A549 (cell line): ENCODE measurements around the gene ARPC2. TPM values are rescaled to one million over a fixed set of nuclear protein-coding genes. Genes with fewer than 3 reads are reported as not detected.
A peak's percentile ranks its signal among the peaks of the same experiment; 100 is the strongest.

Source experiments
- ATAC-seq, 2 experiments: fragments of 200-7000 bp in 1 of 2; fragments of >200 bp in 1 of 2; cut with Nextera tagmentation in 1 of 2; cut with Tn5 transposase in 1 of 2; 3 replicates each; pipeline versions ENCODE4 v1.8.0 to v1.9.1; 2018 to 2020; ENCODE audit warnings: mild to moderate bottlenecking in 1 of 2, moderate library complexity in 1 of 2
- CTCF ChIA-PET: fragments of 300-600 bp; sonication (Branson Sonifier 250); formaldehyde crosslinking; extraction: SDS; loops from one replicate; lab custom pipeline; 2021; ENCODE audit warnings: antibody characterized with exemption, inconsistent platforms; lab: Yijun Ruan, JAX
- POLR2A ChIA-PET: fragments of 350-600 bp; formaldehyde crosslinking; extraction: SDS; loops from one replicate; lab custom pipeline; 2021; ENCODE audit warnings: antibody characterized with exemption, inconsistent platforms; lab: Yijun Ruan, JAX
- DNase-seq, 2 experiments: peaks; one replicate each; pipeline versions ENCODE4 v3.0.0 to v3.0.0-alpha.2; 2011 to 2016; ENCODE audit warnings: low read depth in 1 of 2, low spot score in 1 of 2
- FAIRE-seq: peaks from 2 replicates; lab custom pipeline; 2011; peaks lifted over from hg19 to GRCh38; lab: Jason Lieb, UNC
- H3K27ac ChIP-seq, 2 experiments: fragments of >200 bp; sonication (Bioruptor Twin); formaldehyde crosslinking; 3 replicates each; pipeline ENCODE4 v1.5.1; 2016 to 2017
- H3K4me1 ChIP-seq: fragments of >200 bp; sonication (Bioruptor Twin); formaldehyde crosslinking; 3 replicates; pipeline ENCODE4 v1.6.1; 2016
- H3K4me2 ChIP-seq: fragments of >200 bp; sonication (Bioruptor Twin); formaldehyde crosslinking; 3 replicates; pipeline ENCODE4 v1.6.1; 2016
- H3K4me3 ChIP-seq: fragments of >200 bp; sonication (Bioruptor Twin); formaldehyde crosslinking; 3 replicates; pipeline ENCODE4 v1.5.1; 2016
- H3K9me3 ChIP-seq: fragments of >200 bp; sonication (Bioruptor Twin); formaldehyde crosslinking; 3 replicates; pipeline ENCODE4 v1.6.1; 2016
- CHD4 ChIP-seq: fragments of 200-600 bp; sonication (generic); IDR thresholded peaks from 2 replicates; pipeline ENCODE4 v1.6.1; 2016; ENCODE audit warnings: antibody characterized with exemption, mild to moderate bottlenecking, borderline replicate concordance
- EHF ChIP-seq: fragments of 250-450 bp; sonication (Bioruptor Pico); IDR thresholded peaks from 2 replicates; pipeline ENCODE4 v1.5.0; 2020; ENCODE audit warnings: mild to moderate bottlenecking
- EP300 ChIP-seq, 2 experiments: fragments of >200 bp; sonication (Bioruptor Twin); formaldehyde crosslinking; IDR thresholded peaks; 2 replicates in 1 of 2; 3 replicates in 1 of 2; pipeline ENCODE4 v1.6.1; 2016 to 2017
- FOSB ChIP-seq: fragments of 250-450 bp; sonication (Bioruptor Pico); IDR thresholded peaks from 2 replicates; pipeline ENCODE4 v1.5.0; 2020; ENCODE audit warnings: mild to moderate bottlenecking, moderate library complexity
- HOXA7 ChIP-seq: fragments of 250-450 bp; sonication (Bioruptor Pico); IDR thresholded peaks from 2 replicates; pipeline ENCODE4 v1.5.0; 2020; ENCODE audit warnings: mild to moderate bottlenecking, moderate library complexity
- HOXB5 ChIP-seq: fragments of 250-450 bp; sonication (Bioruptor Pico); IDR thresholded peaks from 2 replicates; pipeline ENCODE4 v1.5.0; 2020; ENCODE audit warnings: mild to moderate bottlenecking, moderate library complexity
- JUN ChIP-seq, 2 experiments: fragments of >200 bp; sonication (Bioruptor Twin); formaldehyde crosslinking; IDR thresholded peaks; 2 replicates in 1 of 2; 3 replicates in 1 of 2; pipeline ENCODE4 v1.6.1; 2016 to 2017
- JUNB ChIP-seq: fragments of >200 bp; sonication (Bioruptor Twin); formaldehyde crosslinking; IDR thresholded peaks from 2 replicates; pipeline ENCODE4 v1.6.1; 2016
- MAZ ChIP-seq: fragments of 150-350 bp; IDR thresholded peaks from 2 replicates; pipeline ENCODE4 v1.6.1; 2014; ENCODE audit warnings: antibody characterized with exemption, low read depth, low read length, borderline replicate concordance
- MYC ChIP-seq: IDR thresholded peaks from 2 replicates; pipeline ENCODE4 v1.6.1; 2012; ENCODE audit warnings: mild to moderate bottlenecking, inconsistent platforms, low read length, improper control_type of control experiment, borderline replicate concordance
- NFE2L2 ChIP-seq: fragments of 150-350 bp; conservative IDR thresholded peaks from 2 replicates; pipeline ENCODE4 v1.6.1; 2014; ENCODE audit warnings: low read length
- NR3C1 ChIP-seq: fragments of >200 bp; sonication (Bioruptor Twin); formaldehyde crosslinking; IDR thresholded peaks from 3 replicates; pipeline ENCODE4 v1.6.1; 2017
- POLR2A ChIP-seq: IDR thresholded peaks from 2 replicates; pipeline ENCODE4 v1.6.1; 2012; ENCODE audit warnings: mild to moderate bottlenecking, low read length
- POLR2AphosphoS2 ChIP-seq: conservative IDR thresholded peaks from 2 replicates; pipeline ENCODE4 v1.6.1; 2012; ENCODE audit warnings: low read length, improper control_type of control experiment, inconsistent platforms
- RAD21 ChIP-seq, 2 experiments: fragments of >200 bp in 1 of 2; sonication (Bioruptor Twin) in 1 of 2; formaldehyde crosslinking in 1 of 2; IDR thresholded peaks in 1 of 2; conservative IDR thresholded peaks in 1 of 2; 2 replicates in 1 of 2; 3 replicates in 1 of 2; pipeline ENCODE4 v1.6.1; 2012 to 2018; ENCODE audit warnings: inconsistent platforms in 1 of 2
- RFX5 ChIP-seq: fragments of 450-650 bp; IDR thresholded peaks from 2 replicates; pipeline ENCODE4 v1.7.1; 2014; ENCODE audit warnings: antibody characterized with exemption, mild to moderate bottlenecking, moderate library complexity
- SMC3 ChIP-seq: fragments of >200 bp; sonication (Bioruptor Twin); formaldehyde crosslinking; IDR thresholded peaks from 3 replicates; pipeline ENCODE4 v1.6.1; 2018; ENCODE audit warnings: inconsistent platforms
- TFCP2L1 ChIP-seq: fragments of 250-450 bp; sonication (Bioruptor Pico); IDR thresholded peaks from 2 replicates; pipeline ENCODE4 v1.5.0; 2021; ENCODE audit warnings: mild to moderate bottlenecking
- ZC3H11A ChIP-seq: fragments of 450-650 bp; IDR thresholded peaks from 2 replicates; pipeline ENCODE4 v1.6.1; 2014; ENCODE audit warnings: antibody characterized with exemption, mild to moderate bottlenecking
- WGBS: methylation state at CpG from one replicate; pipeline ENCODE4 v1.1.6; 2017; ENCODE audit errors: missing lambda C conversion rate; 5-methylcytosine and 5-hydroxymethylcytosine counted together
- polyA plus RNA-seq, 4 experiments: library from polyadenylated mRNA; depleted of rRNA in 3 of 4; stranded (reverse); fragments of >200 nt; fragmentation: RNase III in 1 of 4; extraction: RNeasy Plus Mini Kit Qiagen cat#74134 plus additional on column Dnase treatment in 1 of 4; gene quantifications; 2 replicates in 3 of 4; 3 replicates in 1 of 4; pipeline ENCODE4 v1.2.3, GENCODE V29; 2011 to 2017
- TF ChIP-seq, protein P1 (sequence below): fragments of >200 bp; sonication (Bioruptor Twin); formaldehyde crosslinking; IDR thresholded peaks from 3 replicates; pipeline ENCODE4 v1.6.1; 2016
- TF ChIP-seq, protein P2 (sequence below): fragments of 250-450 bp; sonication (Bioruptor Pico); IDR thresholded peaks from 2 replicates; pipeline ENCODE4 v1.5.0; 2020; ENCODE audit warnings: low read depth, mild to moderate bottlenecking, moderate library complexity
- TF ChIP-seq, protein P3 (sequence below): IDR thresholded peaks from 2 replicates; pipeline ENCODE4 v1.6.1; 2012; ENCODE audit warnings: low read depth, borderline replicate concordance
- TF ChIP-seq, protein P4 (sequence below): fragments of 150-350 bp; IDR thresholded peaks from 2 replicates; pipeline ENCODE4 v1.6.1; 2014; ENCODE audit warnings: low read depth, mild to moderate bottlenecking, low read length
- TF ChIP-seq, protein P5 (sequence below): fragments of 200-600 bp; sonication (generic); IDR thresholded peaks from 2 replicates; pipeline ENCODE4 v1.6.1; 2016; ENCODE audit warnings: antibody characterized with exemption, mild to moderate bottlenecking, moderate library complexity
- TF ChIP-seq, protein P6 (sequence below): IDR thresholded peaks from 2 replicates; pipeline ENCODE4 v1.6.1; 2012
- TF ChIP-seq, protein P7 (sequence below): fragments of 450-650 bp; IDR thresholded peaks from 2 replicates; pipeline ENCODE4 v1.6.1; 2014; ENCODE audit warnings: antibody characterized with exemption

Gene ARPC2
- polyA plus RNA-seq, 2 of the 4 experiments (the other 2 are of a cell fraction) = 263 to 374 TPM

DNA sequence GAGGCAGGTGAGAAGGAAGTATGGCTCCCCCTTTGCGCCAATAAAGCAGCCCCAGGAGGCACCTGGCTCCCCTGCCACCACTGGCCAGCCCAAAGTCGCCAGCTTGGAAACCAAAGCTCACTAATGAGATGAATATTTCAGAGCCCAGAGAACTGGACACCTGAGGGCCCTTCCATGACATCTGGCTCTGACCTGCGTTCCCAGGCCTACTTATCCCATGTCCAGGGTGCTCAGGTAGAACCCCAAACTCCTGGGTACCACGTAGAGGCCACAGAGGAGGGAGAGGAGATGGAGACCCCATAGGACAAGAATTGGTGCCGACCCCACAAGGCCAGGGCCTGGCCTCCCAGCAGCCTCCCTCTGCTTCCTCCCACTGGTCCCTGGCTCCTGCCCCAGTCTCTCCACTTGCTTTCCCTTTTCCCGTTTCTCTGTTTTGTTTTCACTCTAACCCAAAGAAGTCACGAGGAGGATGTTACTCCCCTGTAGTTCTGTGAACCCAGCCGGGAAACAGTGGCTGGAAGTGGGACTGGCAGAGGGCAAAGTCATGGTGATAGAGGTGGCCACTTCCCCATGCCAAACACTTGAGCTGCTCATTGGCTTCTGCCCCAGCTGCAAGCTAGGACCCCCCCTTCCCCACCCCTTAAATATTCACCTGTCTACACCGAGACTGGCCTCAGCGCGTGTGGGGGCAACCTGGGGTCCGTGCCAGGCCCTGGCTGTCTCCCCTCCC lies 74.5 kb downstream of the ARPC2 start:
- DNase-seq = no peak
- peak overlapping the region; percentile 98 for H3K4me2 ChIP-seq
- 36% methylated on average over 11 of the region's 12 CpGs for WGBS
- H3K4me3 ChIP-seq = peak overlapping the region; percentile 91
- H3K4me1 ChIP-seq = peaks cover 46% of the 10 kb centered on the region
- H3K27ac ChIP-seq = peak overlapping the region; percentile 92 to 97
- ChIA-PET CTCF (interaction anchor here (0.6 to 4.2 kb wide), 14 partner anchors 8 to 978 kb away, joined by 3 to 40 read pairs (median 8); partner anchors contain the start of genes AAMP, CATIP, PNKD and RNF25), POLR2A (no interaction called here)
- H3K9me3 ChIP-seq = no peaks in the 10 kb centered on the region
- ATAC-seq = peak; percentile 5 to 16; a peak in 5 of 6 replicates
- TF ChIP-seq, protein P1, sequence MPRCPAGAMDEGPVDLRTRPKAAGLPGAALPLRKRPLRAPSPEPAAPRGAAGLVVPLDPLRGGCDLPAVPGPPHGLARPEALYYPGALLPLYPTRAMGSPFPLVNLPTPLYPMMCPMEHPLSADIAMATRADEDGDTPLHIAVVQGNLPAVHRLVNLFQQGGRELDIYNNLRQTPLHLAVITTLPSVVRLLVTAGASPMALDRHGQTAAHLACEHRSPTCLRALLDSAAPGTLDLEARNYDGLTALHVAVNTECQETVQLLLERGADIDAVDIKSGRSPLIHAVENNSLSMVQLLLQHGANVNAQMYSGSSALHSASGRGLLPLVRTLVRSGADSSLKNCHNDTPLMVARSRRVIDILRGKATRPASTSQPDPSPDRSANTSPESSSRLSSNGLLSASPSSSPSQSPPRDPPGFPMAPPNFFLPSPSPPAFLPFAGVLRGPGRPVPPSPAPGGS = no peak
- TF ChIP-seq CHD4 (no peak), SMC3 (no peak), RFX5 (no peak), ZC3H11A (no peak)
- FAIRE-seq = no peak

DNA sequence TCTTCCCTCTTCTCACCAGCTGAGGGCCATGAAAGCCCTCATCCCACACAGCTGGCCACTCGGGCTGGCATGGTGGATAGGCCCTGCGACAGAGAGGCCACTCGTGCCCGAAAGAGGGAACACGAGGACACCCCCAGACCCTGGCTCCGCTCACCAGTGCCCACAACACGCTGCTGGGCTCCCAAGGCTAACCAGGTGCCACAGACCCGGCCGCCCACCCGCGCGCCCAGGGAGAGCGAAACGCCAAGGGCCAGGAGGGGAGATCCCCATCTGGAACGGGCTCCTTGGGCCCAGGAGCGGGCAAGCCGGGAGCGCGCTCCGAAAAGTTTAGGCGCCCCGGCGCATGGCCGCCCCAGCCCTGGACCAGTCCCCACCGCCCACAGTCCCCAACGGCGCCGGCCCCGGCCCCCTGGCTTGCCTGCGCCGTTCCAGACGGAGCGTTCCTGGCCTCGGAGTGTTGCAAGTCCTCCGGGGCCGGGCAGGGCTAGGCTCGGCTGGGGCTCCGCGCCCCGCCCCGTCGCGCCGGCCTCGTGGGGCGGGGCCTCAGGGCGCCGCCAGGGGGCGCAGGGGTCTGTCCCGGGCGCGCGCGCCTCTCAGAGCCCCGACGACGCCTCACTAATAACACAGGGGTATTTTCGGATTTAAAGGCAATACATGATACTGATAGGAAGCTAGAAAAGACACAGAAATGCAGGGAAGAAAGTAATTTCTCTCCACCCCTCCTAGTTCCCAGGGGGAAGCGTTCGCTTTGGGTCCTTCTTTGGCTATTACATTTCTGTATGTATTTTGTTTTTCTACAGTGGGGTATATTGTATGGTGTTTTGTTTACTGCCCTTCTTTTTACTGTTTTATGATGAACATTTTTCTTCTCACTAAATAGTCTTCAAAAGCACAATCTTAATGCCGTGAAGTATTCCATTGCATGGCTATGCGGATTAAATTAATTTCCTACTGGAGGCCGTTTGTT lies 75.3 kb downstream of the ARPC2 start, which contains the start of gene TMBIM1:
TMBIM1 (minus strand) TSS at position 456 of the 967 bp plus-strand sequence. CDS start 10,362 bp downstream, outside the sequence.
- peak within 1 kb of the TSS; percentile 91 for H3K4me3 ChIP-seq
- no peaks in the 10 kb centered on the region for H3K9me3 ChIP-seq
- H3K4me1 ChIP-seq = peaks cover 38% of the 10 kb centered on the region
- DNase-seq (peak; percentile 69 to 84), ATAC-seq (peak; percentile 93 to 95), FAIRE-seq (no peak)
- WGBS = 17% methylated on average over 17 of the region's 63 CpGs
- ChIA-PET CTCF (interaction anchor here (0.6 to 4.2 kb wide), 26 partner anchors 10 to 977 kb away, joined by 3 to 40 read pairs (median 4); partner anchors contain the start of genes AAMP, CATIP and PNKD), POLR2A (no interaction called here)
- peak within 1 kb of the TSS; percentile 98 for H3K4me2 ChIP-seq
- peak within 1 kb of the TSS; percentile 92 to 97 for H3K27ac ChIP-seq
- TF ChIP-seq, protein P2, sequence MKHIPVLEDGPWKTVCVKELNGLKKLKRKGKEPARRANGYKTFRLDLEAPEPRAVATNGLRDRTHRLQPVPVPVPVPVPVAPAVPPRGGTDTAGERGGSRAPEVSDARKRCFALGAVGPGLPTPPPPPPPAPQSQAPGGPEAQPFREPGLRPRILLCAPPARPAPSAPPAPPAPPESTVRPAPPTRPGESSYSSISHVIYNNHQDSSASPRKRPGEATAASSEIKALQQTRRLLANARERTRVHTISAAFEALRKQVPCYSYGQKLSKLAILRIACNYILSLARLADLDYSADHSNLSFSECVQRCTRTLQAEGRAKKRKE = no peak
- TF ChIP-seq, protein P3, sequence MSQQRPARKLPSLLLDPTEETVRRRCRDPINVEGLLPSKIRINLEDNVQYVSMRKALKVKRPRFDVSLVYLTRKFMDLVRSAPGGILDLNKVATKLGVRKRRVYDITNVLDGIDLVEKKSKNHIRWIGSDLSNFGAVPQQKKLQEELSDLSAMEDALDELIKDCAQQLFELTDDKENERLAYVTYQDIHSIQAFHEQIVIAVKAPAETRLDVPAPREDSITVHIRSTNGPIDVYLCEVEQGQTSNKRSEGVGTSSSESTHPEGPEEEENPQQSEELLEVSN = no peak; the same call in 1 of the 2 replicates
- TF ChIP-seq, protein P4, sequence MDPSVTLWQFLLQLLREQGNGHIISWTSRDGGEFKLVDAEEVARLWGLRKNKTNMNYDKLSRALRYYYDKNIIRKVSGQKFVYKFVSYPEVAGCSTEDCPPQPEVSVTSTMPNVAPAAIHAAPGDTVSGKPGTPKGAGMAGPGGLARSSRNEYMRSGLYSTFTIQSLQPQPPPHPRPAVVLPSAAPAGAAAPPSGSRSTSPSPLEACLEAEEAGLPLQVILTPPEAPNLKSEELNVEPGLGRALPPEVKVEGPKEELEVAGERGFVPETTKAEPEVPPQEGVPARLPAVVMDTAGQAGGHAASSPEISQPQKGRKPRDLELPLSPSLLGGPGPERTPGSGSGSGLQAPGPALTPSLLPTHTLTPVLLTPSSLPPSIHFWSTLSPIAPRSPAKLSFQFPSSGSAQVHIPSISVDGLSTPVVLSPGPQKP = no peak
- TF ChIP-seq EHF = no peak
- TF ChIP-seq FOSB (CRISPR knock-in tag) = no peak
- no peak for TF ChIP-seq EP300 (IDR thresholded peaks at IDR 0.05)
- TF ChIP-seq, protein P5, sequence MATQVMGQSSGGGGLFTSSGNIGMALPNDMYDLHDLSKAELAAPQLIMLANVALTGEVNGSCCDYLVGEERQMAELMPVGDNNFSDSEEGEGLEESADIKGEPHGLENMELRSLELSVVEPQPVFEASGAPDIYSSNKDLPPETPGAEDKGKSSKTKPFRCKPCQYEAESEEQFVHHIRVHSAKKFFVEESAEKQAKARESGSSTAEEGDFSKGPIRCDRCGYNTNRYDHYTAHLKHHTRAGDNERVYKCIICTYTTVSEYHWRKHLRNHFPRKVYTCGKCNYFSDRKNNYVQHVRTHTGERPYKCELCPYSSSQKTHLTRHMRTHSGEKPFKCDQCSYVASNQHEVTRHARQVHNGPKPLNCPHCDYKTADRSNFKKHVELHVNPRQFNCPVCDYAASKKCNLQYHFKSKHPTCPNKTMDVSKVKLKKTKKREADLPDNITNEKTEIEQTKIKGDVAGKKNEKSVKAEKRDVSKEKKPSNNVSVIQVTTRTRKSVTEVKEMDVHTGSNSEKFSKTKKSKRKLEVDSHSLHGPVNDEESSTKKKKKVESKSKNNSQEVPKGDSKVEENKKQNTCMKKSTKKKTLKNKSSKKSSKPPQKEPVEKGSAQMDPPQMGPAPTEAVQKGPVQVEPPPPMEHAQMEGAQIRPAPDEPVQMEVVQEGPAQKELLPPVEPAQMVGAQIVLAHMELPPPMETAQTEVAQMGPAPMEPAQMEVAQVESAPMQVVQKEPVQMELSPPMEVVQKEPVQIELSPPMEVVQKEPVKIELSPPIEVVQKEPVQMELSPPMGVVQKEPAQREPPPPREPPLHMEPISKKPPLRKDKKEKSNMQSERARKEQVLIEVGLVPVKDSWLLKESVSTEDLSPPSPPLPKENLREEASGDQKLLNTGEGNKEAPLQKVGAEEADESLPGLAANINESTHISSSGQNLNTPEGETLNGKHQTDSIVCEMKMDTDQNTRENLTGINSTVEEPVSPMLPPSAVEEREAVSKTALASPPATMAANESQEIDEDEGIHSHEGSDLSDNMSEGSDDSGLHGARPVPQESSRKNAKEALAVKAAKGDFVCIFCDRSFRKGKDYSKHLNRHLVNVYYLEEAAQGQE = no peak
- TF ChIP-seq NFE2L2 = no peak
- peak; percentile 67 to 71; a peak in 3 of 5 replicates for TF ChIP-seq JUN (IDR thresholded peaks at IDR 0.05)
- TF ChIP-seq, protein P6, sequence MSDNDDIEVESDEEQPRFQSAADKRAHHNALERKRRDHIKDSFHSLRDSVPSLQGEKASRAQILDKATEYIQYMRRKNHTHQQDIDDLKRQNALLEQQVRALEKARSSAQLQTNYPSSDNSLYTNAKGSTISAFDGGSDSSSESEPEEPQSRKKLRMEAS = peak; percentile 79; the same call in 1 of the 2 replicates
- TF ChIP-seq JUNB = no peak
- TF ChIP-seq HOXA7 = no peak
- no peak for TF ChIP-seq TFCP2L1 (CRISPR knock-in tag)
- TF ChIP-seq RAD21 (conservative IDR thresholded peaks at IDR 0.05 in 1 of 2, IDR thresholded peaks at IDR 0.05 in 1 of 2) = peak; percentile 9 to 65; a peak in 4 of 5 replicates
- TF ChIP-seq HOXB5 (CRISPR knock-in tag) = no peak
- peak; percentile 56 for TF ChIP-seq POLR2A
- TF ChIP-seq MYC = peak; percentile 82; the same call in 1 of the 2 replicates
- TF ChIP-seq, protein P7, sequence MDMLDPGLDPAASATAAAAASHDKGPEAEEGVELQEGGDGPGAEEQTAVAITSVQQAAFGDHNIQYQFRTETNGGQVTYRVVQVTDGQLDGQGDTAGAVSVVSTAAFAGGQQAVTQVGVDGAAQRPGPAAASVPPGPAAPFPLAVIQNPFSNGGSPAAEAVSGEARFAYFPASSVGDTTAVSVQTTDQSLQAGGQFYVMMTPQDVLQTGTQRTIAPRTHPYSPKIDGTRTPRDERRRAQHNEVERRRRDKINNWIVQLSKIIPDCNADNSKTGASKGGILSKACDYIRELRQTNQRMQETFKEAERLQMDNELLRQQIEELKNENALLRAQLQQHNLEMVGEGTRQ = no peak
- TF ChIP-seq POLR2AphosphoS2 = no peak
- no peak for TF ChIP-seq MAZ
- TF ChIP-seq NR3C1 = no peak
